H1 (cell line): ENCODE data around the gene SPATA33. TPM values are rescaled to one million over a fixed set of nuclear protein-coding genes. Genes with fewer than 3 reads are reported as not detected.
A peak's percentile ranks its signal among the peaks of the same experiment; 100 is the strongest.

Experiments used
- CTCF ChIA-PET: fragments of 300-600 bp; sonication (Branson Sonifier 250); formaldehyde crosslinking; loops from one replicate; lab custom pipeline; 2021; ENCODE audit not compliant: partially characterized antibody; lab: Charles Lee
- POLR2A ChIA-PET: fragments of 300-600 bp; sonication (Branson Sonifier 250); formaldehyde crosslinking; loops from one replicate; lab custom pipeline; 2021; ENCODE audit warnings: inconsistent platforms; ENCODE audit not compliant: partially characterized antibody; lab: Charles Lee
- DNase-seq, 2 experiments: peaks; one replicate each; pipeline versions ENCODE4 v3.0.0 to v3.0.0-alpha.2; 2010 to 2022; ENCODE audit warnings: low spot score in 2 of 2, low read depth in 1 of 2, mixed read lengths in 1 of 2
- FAIRE-seq: peaks from 2 replicates; lab custom pipeline; 2011; peaks lifted over from hg19 to GRCh38; lab: Jason Lieb, UNC
- H2AFZ ChIP-seq: 2 replicates; pipeline ENCODE4 v1.8.1; 2012; ENCODE audit warnings: low read length, inconsistent platforms
- H2AK5ac ChIP-seq: 2 replicates; pipeline ENCODE4 v1.6.1; 2013; ENCODE audit warnings: low read depth, low read length
- H2BK120ac ChIP-seq: replicated peaks from 2 replicates; pipeline ENCODE3; 2013; ENCODE audit warnings: low read depth, low read length, inconsistent platforms
- H2BK12ac ChIP-seq: 2 replicates; pipeline ENCODE4 v1.6.1; 2013; ENCODE audit warnings: low read depth, low read length
- H2BK15ac ChIP-seq: 2 replicates; pipeline ENCODE4 v1.6.1; 2013; ENCODE audit warnings: low read length
- H2BK20ac ChIP-seq: 2 replicates; pipeline ENCODE4 v1.6.1; 2013; ENCODE audit warnings: low read length
- H2BK5ac ChIP-seq: 2 replicates; pipeline ENCODE4 v1.6.1; 2013; ENCODE audit warnings: low read depth, low read length
- H3K14ac ChIP-seq: 2 replicates; pipeline ENCODE4 v1.6.1; 2013; ENCODE audit warnings: inconsistent platforms; ENCODE audit not compliant: insufficient read length
- H3K18ac ChIP-seq: 2 replicates; pipeline ENCODE4 v1.6.1; 2013; ENCODE audit warnings: low read length; ENCODE audit errors: extremely low read depth
- H3K23ac ChIP-seq: 2 replicates; pipeline ENCODE4 v1.6.1; 2013; ENCODE audit warnings: inconsistent platforms; ENCODE audit not compliant: insufficient read length
- H3K23me2 ChIP-seq: 2 replicates; pipeline ENCODE4 v1.6.1; 2013; ENCODE audit warnings: low read depth, low read length
- H3K27ac ChIP-seq: 2 replicates; pipeline ENCODE4 v1.6.1; 2011; ENCODE audit warnings: low read depth, low read length, inconsistent platforms
- H3K27me3 ChIP-seq, 4 experiments: replicated peaks in 1 of 4; 1 replicate in 1 of 4; 2 replicates in 3 of 4; pipeline versions ENCODE4 v1.6.1 to v1.8.1; 2011 to 2013; ENCODE audit warnings: low read length in 3 of 4, mild to moderate bottlenecking in 3 of 4, inconsistent platforms in 2 of 4, mixed read lengths in 2 of 4, moderate library complexity in 1 of 4; ENCODE audit not compliant: control insufficient read depth in 3 of 4, insufficient read depth in 3 of 4; ENCODE audit errors: extremely low read depth in 1 of 4
- H3K36me3 ChIP-seq, 4 experiments: 2 replicates each; pipeline versions ENCODE4 v1.6.1 to v1.8.1; 2011 to 2013; ENCODE audit warnings: mild to moderate bottlenecking in 4 of 4, low read length in 3 of 4, moderate library complexity in 2 of 4, control low read depth in 1 of 4, inconsistent platforms in 1 of 4; ENCODE audit not compliant: insufficient read depth in 4 of 4, control insufficient read depth in 2 of 4
- H3K4ac ChIP-seq: replicated peaks from 2 replicates; pipeline ENCODE3; 2013; ENCODE audit warnings: low read length, low read depth, mixed read lengths, inconsistent platforms; ENCODE audit not compliant: insufficient read length
- H3K4me1 ChIP-seq, 4 experiments: replicated peaks in 1 of 4; 1 replicate in 1 of 4; 2 replicates in 3 of 4; pipeline versions ENCODE4 v1.6.1 to v1.8.1; 2011 to 2013; ENCODE audit warnings: low read length in 3 of 4, inconsistent platforms in 2 of 4, mixed read lengths in 1 of 4; ENCODE audit not compliant: insufficient read depth in 4 of 4, control insufficient read depth in 3 of 4
- H3K4me2 ChIP-seq, 2 experiments: 2 replicates each; pipeline versions ENCODE4 v1.6.1 to v1.8.1; 2011 to 2013; ENCODE audit warnings: low read depth in 2 of 2, low read length in 2 of 2, control low read depth in 1 of 2, inconsistent platforms in 1 of 2, mild to moderate bottlenecking in 1 of 2; ENCODE audit not compliant: insufficient read depth in 1 of 2
- H3K4me3 ChIP-seq, 4 experiments: fragments of 200-600, 300-600 bp in 1 of 4; sonication (generic), shearing (Covaris generic), sonication (Bioruptor Twin) in 1 of 4; 2 replicates each; pipeline versions ENCODE4 v1.5.1 to v1.8.1; 2011 to 2016; ENCODE audit warnings: low read length in 4 of 4, low read depth in 3 of 4, control low read depth in 2 of 4, inconsistent platforms in 2 of 4, mild to moderate bottlenecking in 2 of 4, mixed read lengths in 1 of 4, moderate library complexity in 1 of 4; ENCODE audit not compliant: insufficient read depth in 2 of 4; ENCODE audit errors: extremely low read depth in 1 of 4
- H3K56ac ChIP-seq: replicated peaks from 2 replicates; pipeline ENCODE3; 2013; ENCODE audit warnings: low read depth, mild to moderate bottlenecking, mixed read lengths, low read length, inconsistent platforms; ENCODE audit not compliant: insufficient read length
- H3K79me1 ChIP-seq: 2 replicates; pipeline ENCODE4 v1.6.1; 2013; ENCODE audit warnings: low read depth, low read length, control low read depth
- H3K79me2 ChIP-seq, 2 experiments: 2 replicates each; pipeline versions ENCODE4 v1.6.1 to v1.8.1; 2012 to 2013; ENCODE audit warnings: low read length in 2 of 2, mild to moderate bottlenecking in 2 of 2, inconsistent platforms in 1 of 2; ENCODE audit not compliant: insufficient read depth in 2 of 2, control insufficient read depth in 1 of 2
- H3K9ac ChIP-seq, 4 experiments: replicated peaks in 1 of 4; 1 replicate in 1 of 4; 2 replicates in 3 of 4; pipeline versions ENCODE4 v1.6.1 to v1.8.1; 2011 to 2013; ENCODE audit warnings: low read depth in 3 of 4, low read length in 3 of 4, control low read depth in 2 of 4, mild to moderate bottlenecking in 2 of 4, moderate library complexity in 2 of 4, inconsistent platforms in 1 of 4; ENCODE audit errors: extremely low read depth in 1 of 4
- H3K9me3 ChIP-seq, 2 experiments: 2 replicates each; pipeline versions ENCODE4 v1.6.1 to v1.8.1; 2012 to 2013; ENCODE audit warnings: mild to moderate bottlenecking in 2 of 2, moderate library complexity in 2 of 2, control low read depth in 1 of 2, inconsistent platforms in 1 of 2, low read depth in 1 of 2, low read length in 1 of 2, mixed read lengths in 1 of 2; ENCODE audit not compliant: insufficient read depth in 2 of 2
- H4K20me1 ChIP-seq, 2 experiments: replicated peaks in 1 of 2; 2 replicates each; pipeline versions ENCODE3 to v1.8.1; 2011 to 2013; ENCODE audit warnings: inconsistent platforms in 2 of 2, low read length in 2 of 2, mild to moderate bottlenecking in 1 of 2; ENCODE audit not compliant: insufficient read depth in 2 of 2, control insufficient read depth in 1 of 2
- H4K5ac ChIP-seq: 2 replicates; pipeline ENCODE4 v1.6.1; 2013; ENCODE audit warnings: low read length, low read depth, mixed read lengths, inconsistent platforms; ENCODE audit not compliant: insufficient read length
- H4K8ac ChIP-seq: 2 replicates; pipeline ENCODE4 v1.8.0; 2013; ENCODE audit warnings: mild to moderate bottlenecking, moderate library complexity, low read length, inconsistent platforms; ENCODE audit not compliant: insufficient read depth; ENCODE audit errors: extremely low read depth
- H4K91ac ChIP-seq: replicated peaks from 2 replicates; pipeline ENCODE3; 2013; ENCODE audit warnings: low read length, mixed read lengths, inconsistent platforms; ENCODE audit not compliant: insufficient read length
- CBX8 ChIP-seq: fragments of 300-800, 300-1000 bp; sonication (generic); IDR thresholded peaks from 2 replicates; pipeline ENCODE4 v1.7.1; 2016; ENCODE audit warnings: low read depth, low read length, borderline replicate concordance
- KDM4A ChIP-seq: IDR thresholded peaks from one replicate; pipeline ENCODE4 v1.7.1; 2012; ENCODE audit warnings: low read depth, mild to moderate bottlenecking, moderate library complexity, low read length, inconsistent platforms; ENCODE audit not compliant: severe bottlenecking
- RNF2 ChIP-seq: fragments of 200-900, 300-1000 bp; sonication (generic); IDR thresholded peaks from 2 replicates; pipeline ENCODE4 v1.7.1; 2016; ENCODE audit warnings: borderline replicate concordance, low read depth, mild to moderate bottlenecking, antibody characterized with exemption, low read length; ENCODE audit not compliant: poor library complexity, severe bottlenecking; ENCODE audit errors: missing control alignments
- RXRA ChIP-seq: IDR thresholded peaks from 2 replicates; pipeline ENCODE4 v1.6.1; 2011; ENCODE audit warnings: low read depth, mild to moderate bottlenecking, low read length, moderate library complexity; ENCODE audit not compliant: insufficient read depth
- SIX5 ChIP-seq: IDR thresholded peaks from 2 replicates; pipeline ENCODE4 v1.6.1; 2011; ENCODE audit warnings: mild to moderate bottlenecking, low read depth, low read length
- WGBS, 2 experiments: shearing (Covaris generic) in 1 of 2; methylation state at CpG; one replicate each; pipeline versions ENCODE4 v1.1.6 to v1.1.7; 2013 to 2015; ENCODE audit warnings: low lambda C conversion rate in 2 of 2, mixed read lengths in 2 of 2, inconsistent platforms in 1 of 2, low coverage in 1 of 2, missing lambda C conversion rate in 1 of 2; ENCODE audit not compliant: insufficient replicate concordance in 2 of 2, insufficient coverage in 1 of 2, insufficient read length in 1 of 2; ENCODE audit errors: extremely low coverage in 1 of 2, missing lambda C conversion rate in 1 of 2; 5-methylcytosine and 5-hydroxymethylcytosine counted together
- polyA plus RNA-seq, 7 experiments: library from polyadenylated mRNA; depleted of rRNA in 3 of 7; stranded (reverse) in 5 of 7; unstranded in 2 of 7; fragments of >200 nt in 5 of 7; fragments of 200-250 nt in 2 of 7; gene quantifications; 1 replicate in 5 of 7; 2 replicates in 1 of 7; 4 replicates in 1 of 7; pipeline versions ENCODE4 v1.2.1 to v1.2.3, GENCODE V29; 2011 to 2013; ENCODE audit warnings: missing spikeins in 2 of 7, mixed read lengths in 2 of 7
- total RNA-seq: library from RNA; stranded (reverse); fragmentation: NEBNext Ultra II Directional; extraction: Animal tissue kit (Norgen Biotek cat#: 25700); gene quantifications from 2 replicates; pipeline ENCODE4 v1.2.1, GENCODE V29; 2021
- TF ChIP-seq, protein P1 (sequence below): IDR thresholded peaks from 2 replicates; pipeline ENCODE4 v1.6.1; 2012; ENCODE audit warnings: inconsistent platforms
- TF ChIP-seq, protein P2 (sequence below), 3 experiments: IDR thresholded peaks; 1 replicate in 2 of 3; 2 replicates in 1 of 3; pipeline versions ENCODE4 v1.5.1 to v1.6.1; 2011; ENCODE audit warnings: low read length in 3 of 3, mild to moderate bottlenecking in 3 of 3, inconsistent platforms in 2 of 3, low read depth in 1 of 3, moderate library complexity in 1 of 3; ENCODE audit not compliant: insufficient read depth in 1 of 3; ENCODE audit errors: control extremely low read depth in 1 of 3

The SPATA33 gene
- total and polyA plus RNA-seq, 2 of the 8 experiments (the other 6 are each of a cell fraction or from before 2014, with no cell fraction given): 5.4 to 16.9 TPM

DNA sequence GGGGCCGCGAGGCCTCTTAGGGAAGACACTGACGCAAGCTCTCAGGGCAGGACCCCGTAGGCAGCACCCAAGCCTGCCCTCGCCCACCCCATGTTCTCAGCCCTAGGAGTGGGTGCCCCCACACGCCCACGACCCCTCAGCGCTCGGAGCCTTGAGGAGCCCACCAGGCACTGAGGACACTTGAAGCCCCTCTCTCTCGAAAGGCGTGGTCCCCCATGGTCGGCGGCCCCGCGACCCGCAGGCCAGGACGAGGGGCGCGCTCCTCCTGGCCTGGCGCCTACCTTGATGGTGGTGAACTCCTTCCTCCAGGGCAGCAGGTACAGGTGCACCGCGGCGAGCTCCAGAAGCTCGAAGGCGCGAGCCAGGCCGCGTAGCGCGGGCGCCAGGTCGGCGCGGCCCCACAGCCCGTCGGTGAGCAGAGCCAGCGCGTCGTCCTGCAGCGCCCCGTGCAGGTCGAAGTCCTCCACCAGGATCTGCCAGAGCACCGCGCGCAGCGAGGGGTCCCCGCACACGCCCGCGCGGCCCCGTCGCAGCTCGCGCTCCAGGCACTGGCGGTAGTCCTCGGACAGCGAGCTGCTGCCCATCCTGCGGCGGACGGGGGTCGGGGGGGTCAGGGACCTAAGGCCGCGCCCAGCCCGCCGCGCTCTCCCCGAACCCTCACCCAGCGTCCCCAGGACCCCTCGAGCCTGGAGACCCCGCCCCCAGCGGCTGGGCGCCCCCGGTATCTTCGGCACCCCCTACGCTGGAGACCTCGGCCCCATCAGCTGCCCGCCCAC lies 43.2 kb downstream of the SPATA33 start:
- FAIRE-seq (no peak), DNase-seq (peak in 1 of 2 experiments; percentile 76)
- Histone ChIP-seq H4K91ac (no peak overlapping the region), H4K8ac (peak overlapping the region; percentile 48), H4K5ac (peak overlapping the region; percentile 12), H3K27ac (peak overlapping the region; percentile 13; the same call in 1 of the 2 replicates), H3K23ac (no peak overlapping the region), H2BK120ac (no peak overlapping the region), H3K36me3 (peaks cover 0 to 10% (median under 1%) of the 10 kb centered on the region in 4 experiments; a peak in 3 of 8 replicates), H3K23me2 (peaks cover 13% of the 10 kb centered on the region; the same call in 1 of the 2 replicates), H3K4me2 (peak overlapping the region; percentile 67 to 96), H3K9me3 (no peaks in the 10 kb centered on the region), H3K4ac (peak overlapping the region; percentile 38), H2BK12ac (no peak overlapping the region), H3K4me3 (peak overlapping the region; percentile 49 to 78 (median 74)), H2BK20ac (no peak overlapping the region), H2AFZ (no peak overlapping the region), H3K79me2 (no peaks in the 10 kb centered on the region), H3K4me1 (peaks cover 0 to 11% (median 5%) of the 10 kb centered on the region in 4 experiments; a peak in 5 of 7 replicates), H3K14ac (no peak overlapping the region), H2BK5ac (peak overlapping the region; percentile 60; the same call in 1 of the 2 replicates), H3K79me1 (no peaks in the 10 kb centered on the region), H3K56ac (no peak overlapping the region), H2AK5ac (no peak overlapping the region), H3K9ac (peak overlapping the region in 3 of 4 experiments; percentile 64 to 68 (median 65); a peak in 3 of 7 replicates), H2BK15ac (peak overlapping the region; percentile 88; the same call in 1 of the 2 replicates), H3K18ac (peak overlapping the region; percentile 78), H4K20me1 (peaks cover 0 to 20% of the 10 kb centered on the region in 2 experiments), H3K27me3 (peaks cover 0 to 9% (median 2%) of the 10 kb centered on the region in 4 experiments; a peak in 3 of 7 replicates)
- ChIA-PET CTCF (interaction anchor here (0.6 to 3.7 kb wide), 16 partner anchors 10 to 996 kb away, joined by 3 to 36 read pairs (median 5); partner anchors contain the start of gene CPNE7), POLR2A (interaction anchor here (0.6 to 5.3 kb wide), 21 partner anchors 8 to 212 kb away, joined by 3 to 59 read pairs (median 4); partner anchors contain the start of genes CDK10, CHMP1A, CPNE7 and FANCA)
- 5% methylated on average over 38 of the region's 78 CpGs; no CpG with 5 or more reads in 1 of the 2 experiments for WGBS, 2 experiments
- TF ChIP-seq CBX8: no peak
- TF ChIP-seq RNF2: peak; percentile 26
- TF ChIP-seq KDM4A: peak; percentile 31
- TF ChIP-seq, protein P1, sequence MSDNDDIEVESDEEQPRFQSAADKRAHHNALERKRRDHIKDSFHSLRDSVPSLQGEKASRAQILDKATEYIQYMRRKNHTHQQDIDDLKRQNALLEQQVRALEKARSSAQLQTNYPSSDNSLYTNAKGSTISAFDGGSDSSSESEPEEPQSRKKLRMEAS: peak; percentile 89
- TF ChIP-seq SIX5: no peak
- TF ChIP-seq, protein P2, sequence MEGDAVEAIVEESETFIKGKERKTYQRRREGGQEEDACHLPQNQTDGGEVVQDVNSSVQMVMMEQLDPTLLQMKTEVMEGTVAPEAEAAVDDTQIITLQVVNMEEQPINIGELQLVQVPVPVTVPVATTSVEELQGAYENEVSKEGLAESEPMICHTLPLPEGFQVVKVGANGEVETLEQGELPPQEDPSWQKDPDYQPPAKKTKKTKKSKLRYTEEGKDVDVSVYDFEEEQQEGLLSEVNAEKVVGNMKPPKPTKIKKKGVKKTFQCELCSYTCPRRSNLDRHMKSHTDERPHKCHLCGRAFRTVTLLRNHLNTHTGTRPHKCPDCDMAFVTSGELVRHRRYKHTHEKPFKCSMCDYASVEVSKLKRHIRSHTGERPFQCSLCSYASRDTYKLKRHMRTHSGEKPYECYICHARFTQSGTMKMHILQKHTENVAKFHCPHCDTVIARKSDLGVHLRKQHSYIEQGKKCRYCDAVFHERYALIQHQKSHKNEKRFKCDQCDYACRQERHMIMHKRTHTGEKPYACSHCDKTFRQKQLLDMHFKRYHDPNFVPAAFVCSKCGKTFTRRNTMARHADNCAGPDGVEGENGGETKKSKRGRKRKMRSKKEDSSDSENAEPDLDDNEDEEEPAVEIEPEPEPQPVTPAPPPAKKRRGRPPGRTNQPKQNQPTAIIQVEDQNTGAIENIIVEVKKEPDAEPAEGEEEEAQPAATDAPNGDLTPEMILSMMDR (IDR thresholded peaks at IDR 0.05; ENCODE audit: control extremely low read depth in 1 of 3, insufficient read depth in 1 of 3, low read depth in 1 of 3, low read length in 3 of 3): peak; percentile 46 to 66 (median 53)
- no peak for TF ChIP-seq RXRA
